Esophagus squamous epithelium (tissue), 5 donors: ENCODE results near the gene OOEP. TPM values are rescaled to one million over a fixed set of nuclear protein-coding genes. Genes with fewer than 3 reads are reported as not detected.
A peak's percentile ranks its signal among the peaks of the same experiment; 100 is the strongest.
"Not testable (repeated sequence)": the region's sequence is repeated elsewhere in the genome, so short reads cannot be mapped to it uniquely, and the experiment has no call there.

Experiments used
- DNase-seq: peaks from one replicate; lab custom pipeline; 2025; lab: John Stamatoyannopoulos, UW
- H3K27ac ChIP-seq, 4 donors: fragments of 200-600 bp; sonication (generic); one replicate each; pipeline ENCODE4 v1.5.1; 2016 to 2019; ENCODE audit warnings: mild to moderate bottlenecking in 1 of 4
- H3K27me3 ChIP-seq, 4 donors: fragments of 200-600 bp; sonication (generic); 1 replicate in 3 of 4; 2 replicates in 1 of 4; pipeline versions ENCODE4 v1.5.1 to v1.6.0; 2017 to 2021; ENCODE audit warnings: antibody characterized with exemption in 1 of 4
- H3K36me3 ChIP-seq, 3 donors: fragments of 200-600 bp; sonication (generic); one replicate each; pipeline ENCODE4 v1.5.1; 2016 to 2019
- H3K4me1 ChIP-seq, 3 donors: fragments of 200-600 bp; sonication (generic); one replicate each; pipeline ENCODE4 v1.5.1; 2017 to 2019
- H3K4me3 ChIP-seq, 4 donors: fragments of 200-600 bp; sonication (generic); 1 replicate in 3 of 4; 2 replicates in 1 of 4; pipeline ENCODE4 v1.5.1; 2016 to 2019; ENCODE audit warnings: mild to moderate bottlenecking in 2 of 4, moderate library complexity in 1 of 4
- H3K9me3 ChIP-seq, 3 donors: fragments of 200-600 bp; sonication (generic); one replicate each; pipeline ENCODE4 v1.5.1; 2016 to 2019
- CTCF ChIP-seq, 6 experiments: fragments of 450-650 bp in 4 of 6; fragments of 200-600 bp in 2 of 6; sonication (generic) in 2 of 6; IDR thresholded peaks; one replicate each; pipeline ENCODE4 v1.5.1; 2016 to 2019; ENCODE audit warnings: antibody characterized with exemption in 6 of 6, mild to moderate bottlenecking in 4 of 6, moderate library complexity in 4 of 6
- POLR2A ChIP-seq, 4 donors: fragments of 450-650 bp; IDR thresholded peaks; one replicate each; pipeline ENCODE4 v1.6.1; 2017; ENCODE audit warnings: antibody characterized with exemption in 4 of 4, mild to moderate bottlenecking in 4 of 4, moderate library complexity in 3 of 4
- WGBS, 2 donors: methylation state at CpG; one replicate each; pipeline ENCODE4 v1.1.5; 2018; 5-methylcytosine and 5-hydroxymethylcytosine counted together
- intact Hi-C: fragments of 100-400 bp; cut with DNase I; formaldehyde crosslinking; loops from one replicate; pipeline ENCODE4 v1.15.0; 2022
- total RNA-seq, 4 donors: library from RNA; depleted of rRNA; stranded (reverse); fragments of >200 nt; gene quantifications; one replicate each; pipeline ENCODE4 v1.1.0, GENCODE V29; 2016
- donor health status: DM: yes; HTN: yes; CAD: no.

OOEP gene
- total RNA-seq, 4 donors from 2014 or later: 0.35 TPM; not detected in 3

DNA sequence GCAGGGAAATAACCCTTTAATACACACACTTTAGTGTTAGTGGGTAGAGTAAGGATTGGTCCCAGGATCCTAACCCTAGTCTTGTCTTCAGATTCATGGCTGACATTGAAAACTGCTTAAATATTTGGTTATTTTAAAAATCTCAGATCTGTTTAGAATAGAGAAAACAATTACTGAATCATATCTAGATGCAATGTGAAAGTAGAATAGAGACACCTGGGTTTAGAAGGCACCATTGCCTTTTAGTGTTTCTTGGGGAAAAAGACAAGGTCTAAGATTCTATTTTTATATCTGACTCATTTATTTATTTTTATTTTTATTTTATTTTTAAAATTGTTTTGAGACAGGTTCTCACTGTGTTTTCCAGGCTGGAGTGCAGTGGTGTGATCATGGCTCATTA, 31.0 kb upstream of the OOEP start:
- H3K4me1 ChIP-seq: no peaks in the 10 kb centered on the region
- no peak for DNase-seq
- TF ChIP-seq POLR2A (IDR thresholded peaks at IDR 0.05): no peak
- TF ChIP-seq CTCF (IDR thresholded peaks at IDR 0.05): no peak
- H3K36me3 ChIP-seq: no peaks in the 10 kb centered on the region
- H3K27ac ChIP-seq: no peak overlapping the region
- no peaks in the 10 kb centered on the region for H3K9me3 ChIP-seq
- no peak overlapping the region for H3K4me3 ChIP-seq
- intact Hi-C loops: no loop called here
- no peaks in the 10 kb centered on the region for H3K27me3 ChIP-seq

DNA sequence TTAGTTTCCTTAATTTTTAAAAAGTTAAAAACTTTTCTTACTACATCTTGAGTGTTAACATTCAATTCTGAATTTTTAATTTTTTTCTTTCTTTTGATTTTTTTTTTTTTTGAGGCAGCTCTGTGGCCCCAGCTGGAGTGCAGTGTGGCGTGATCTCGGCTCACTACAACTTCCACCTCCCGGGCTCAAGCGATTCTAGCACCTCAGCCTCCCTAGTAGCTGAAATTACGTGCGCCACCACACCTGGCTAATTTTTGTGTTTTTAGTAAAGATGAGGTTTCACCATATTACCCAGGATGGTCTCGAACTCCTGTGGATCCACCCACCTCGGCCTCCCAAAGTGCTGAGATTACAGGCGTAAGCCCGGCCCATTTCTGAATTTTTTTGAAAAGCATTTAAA, 26.2 kb upstream of the OOEP start:
- no peak for TF ChIP-seq CTCF (IDR thresholded peaks at IDR 0.05)
- TF ChIP-seq POLR2A (IDR thresholded peaks at IDR 0.05): no peak
- H3K27me3 ChIP-seq: no peaks in the 10 kb centered on the region
- no peak overlapping the region for H3K27ac ChIP-seq
- no peak for DNase-seq
- 88 to 96% methylated on average over 10 of the region's 10 CpGs for WGBS, 2 donors
- no peaks in the 10 kb centered on the region for H3K4me1 ChIP-seq
- no peaks in the 10 kb centered on the region for H3K9me3 ChIP-seq
- no peaks in the 10 kb centered on the region for H3K36me3 ChIP-seq
- H3K4me3 ChIP-seq: no peak overlapping the region
- intact Hi-C loops: no loop called here

DNA sequence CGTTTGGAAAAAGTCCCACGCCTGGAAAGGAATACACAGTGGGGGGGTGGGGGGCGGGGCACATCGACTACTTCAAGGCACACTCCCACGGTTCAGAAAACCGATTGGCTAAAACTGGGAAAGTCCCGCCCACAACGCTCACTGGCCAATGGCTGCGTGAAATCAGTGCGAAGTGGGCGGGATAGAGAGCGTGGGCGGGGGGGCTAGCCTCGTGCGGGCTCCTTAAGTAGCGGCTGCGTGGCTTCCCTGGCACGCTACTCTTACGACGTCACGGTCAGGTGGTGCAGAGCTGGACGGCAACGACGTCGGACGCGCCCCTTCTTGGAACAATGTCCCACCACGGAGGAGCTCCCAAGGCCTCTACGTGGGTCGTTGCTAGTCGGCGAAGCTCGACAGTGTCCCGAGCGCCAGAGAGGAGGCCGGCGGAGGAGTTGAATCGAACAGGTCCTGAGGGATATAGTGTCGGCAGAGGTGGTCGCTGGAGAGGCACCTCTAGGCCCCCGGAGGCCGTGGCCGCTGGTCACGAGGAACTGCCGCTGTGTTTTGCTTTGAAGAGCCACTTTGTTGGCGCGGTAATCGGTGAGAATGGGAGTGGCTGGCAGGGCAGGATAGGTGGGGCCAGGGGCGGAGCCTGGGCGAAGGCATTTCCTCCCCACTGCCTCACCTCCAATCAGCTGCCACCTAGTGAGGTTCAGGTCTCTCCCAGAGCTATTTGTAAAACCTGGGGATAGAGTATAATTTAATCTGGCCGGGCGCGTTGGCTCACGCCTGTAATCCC, 25.1 kb upstream of the OOEP start, which contains the start of gene DDX43:
DDX43 (plus strand) TSS at position 252 of the 778 bp plus-strand sequence; CDS start at position 330, 78 bp downstream.
- H3K36me3 ChIP-seq: no peaks in the 10 kb centered on the region
- no peaks in the 10 kb centered on the region for H3K27me3 ChIP-seq
- no peaks in the 10 kb centered on the region for H3K4me1 ChIP-seq
- peak; percentile 7 for DNase-seq
- peak within 1 kb of the TSS in 3 of 4 donors; percentile 23 to 52 (median 39) for H3K4me3 ChIP-seq
- H3K27ac ChIP-seq: peak within 1 kb of the TSS in 2 of 4 donors; percentile 58 to 64
- intact Hi-C loops: no loop called here
- H3K9me3 ChIP-seq: no peaks in the 10 kb centered on the region
- 77 to 80% methylated on average over 34 to 41 of the region's 54 CpGs for WGBS, 2 donors
- TF ChIP-seq POLR2A (IDR thresholded peaks at IDR 0.05) (no peak), CTCF (IDR thresholded peaks at IDR 0.05) (no peak)

GRCh38 chr6:73393278-73393677, 23.6 kb upstream of the OOEP start:
- Histone ChIP-seq H3K4me3 (no peak overlapping the region), H3K4me1 (peaks cover 0 to 12% (median 2%) of the 10 kb centered on the region in 3 donors), H3K9me3 (no peaks in the 10 kb centered on the region), H3K27me3 (no peaks in the 10 kb centered on the region), H3K27ac (no peak overlapping the region), H3K36me3 (no peaks in the 10 kb centered on the region)
- TF ChIP-seq CTCF (IDR thresholded peaks at IDR 0.05): no peak
- no peak for TF ChIP-seq POLR2A (IDR thresholded peaks at IDR 0.05)
- 75 to 100% methylated on average over 3 of the region's 3 CpGs for WGBS, 2 donors
- intact Hi-C loops: no loop called here
- DNase-seq: no peak

DNA sequence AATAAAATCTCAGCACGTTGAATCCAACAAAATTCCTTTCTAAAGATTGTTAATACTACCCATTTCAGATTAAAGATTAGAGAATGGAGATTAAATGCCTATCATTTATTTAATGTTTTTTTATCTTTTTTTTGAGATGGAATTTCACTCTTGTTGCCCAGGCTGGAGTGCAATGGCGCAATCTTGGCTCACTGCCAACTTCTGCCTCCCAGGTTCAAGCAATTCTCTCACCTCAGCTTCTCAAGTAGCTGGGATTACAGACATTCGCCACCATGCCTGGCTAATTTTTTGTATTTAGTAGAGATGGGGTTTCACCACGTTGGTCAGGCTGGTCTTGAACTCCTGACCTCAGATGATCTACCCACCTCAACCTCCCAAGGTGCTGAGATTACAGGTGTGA, 22.5 kb upstream of the OOEP start:
- H3K4me3 ChIP-seq, H3K36me3 ChIP-seq, H3K9me3 ChIP-seq, DNase-seq, H3K27ac ChIP-seq, H3K27me3 ChIP-seq, intact Hi-C loops: not testable (repeated sequence)
- WGBS, 2 donors: 77% methylated on average over 4 of the region's 4 CpGs
- peaks cover 0 to 13% (median 2%) of the 10 kb centered on the region in 3 donors for H3K4me1 ChIP-seq
